KBM-7 (cell line): ENCODE results near the gene CYP2F1.
A peak's percentile ranks its signal among the peaks of the same experiment; 100 is the strongest.
"Not testable (repeated sequence)": the region's sequence is repeated elsewhere in the genome, so short reads cannot be mapped to it uniquely, and the experiment has no call there.

ENCODE experiments used
- DNase-seq: peaks from one replicate; pipeline ENCODE4 v3.0.0-alpha.2; 2015
- in situ Hi-C: fragments of 300-500 bp; cut with MboI; formaldehyde crosslinking; loops from 2 replicates; pipeline ENCODE4 v1.14.3; 2020; ENCODE audit warnings: low sequenced_read_pairs, low pct_unique_long_range_greater_than_20kb, mixed read lengths

The CYP2F1 gene

GRCh38 chr19:41114132-41114531, at the start of gene CYP2F1:
CYP2F1 (plus strand) TSS chr19:41114432; CDS start chr19:41116189, 1,757 bp downstream.
- DNase-seq: no peak
- in situ Hi-C loops: no loop called here

- DNase-seq: no peak
- in situ Hi-C loops: no loop called here
These were observed 49.2 kb upstream of the CYP2F1 start for GRCh38 chr19:41064974-41065569.

GRCh38 chr19:41076286-41076685, 37.9 kb upstream of the CYP2F1 start:
- peak; percentile 22 for DNase-seq
- in situ Hi-C loops: no loop called here

- in situ Hi-C loops: no loop called here
- no peak for DNase-seq
These were observed 30.7 kb upstream of the CYP2F1 start for GRCh38 chr19:41083516-41083915.

- in situ Hi-C loops: no loop called here
- no peak for DNase-seq
These were observed 28.4 kb upstream of the CYP2F1 start for GRCh38 chr19:41085748-41086415.

- DNase-seq: no peak
- in situ Hi-C loops: no loop called here
These were observed 26.1 kb upstream of the CYP2F1 start, which contains the start of gene CYP2A13 for GRCh38 chr19:41088151-41088550. CYP2A13 (plus strand) TSS chr19:41088451; CDS start chr19:41088472, 21 bp downstream.

- in situ Hi-C loops: no loop called here
- no peak for DNase-seq
These were observed 24.3 kb upstream of the CYP2F1 start for GRCh38 chr19:41089959-41090358.

GRCh38 chr19:41095703-41096102, 18.5 kb upstream of the CYP2F1 start:
- in situ Hi-C loops: no loop called here
- no peak for DNase-seq

- in situ Hi-C loops: no loop called here
- no peak for DNase-seq
These were observed 17.9 kb upstream of the CYP2F1 start for GRCh38 chr19:41096353-41096752.

GRCh38 chr19:41097302-41097701, 16.9 kb upstream of the CYP2F1 start:
- no peak for DNase-seq
- in situ Hi-C loops: no loop called here

- in situ Hi-C loops: no loop called here
- no peak for DNase-seq
These were observed 15.5 kb upstream of the CYP2F1 start for GRCh38 chr19:41098762-41099161.

- DNase-seq, in situ Hi-C loops: not testable (repeated sequence)
These were observed 12.0 kb upstream of the CYP2F1 start for GRCh38 chr19:41102210-41102609.

GRCh38 chr19:41106177-41106576, 8.1 kb upstream of the CYP2F1 start:
- DNase-seq: no peak
- in situ Hi-C loops: no loop called here

GRCh38 chr19:41111296-41111695, 2.9 kb upstream of the CYP2F1 start:
- no peak for DNase-seq
- in situ Hi-C loops: no loop called here

GRCh38 chr19:41111750-41112295, 2.4 kb upstream of the CYP2F1 start:
- in situ Hi-C loops: no loop called here
- no peak for DNase-seq

- DNase-seq: no peak
- in situ Hi-C loops: no loop called here
These were observed 1.4 kb upstream of the CYP2F1 start for GRCh38 chr19:41112728-41113290.

- in situ Hi-C loops: no loop called here
- no peak for DNase-seq
These were observed 2.0 kb downstream of the CYP2F1 start for GRCh38 chr19:41116261-41116660.

- peak; percentile 71 for DNase-seq
- in situ Hi-C loops: not testable (repeated sequence)
These were observed 7.0 kb downstream of the CYP2F1 start for GRCh38 chr19:41120929-41121911.

- in situ Hi-C loops, DNase-seq: not testable (repeated sequence)
These were observed 8.6 kb downstream of the CYP2F1 start for GRCh38 chr19:41122846-41123245.
